Keratinocyte (primary cell): Measurements from ENCODE around the gene RHOT1. TPM values are rescaled to one million over a fixed set of nuclear protein-coding genes. Genes with fewer than 3 reads are reported as not detected.

Experiments used
- DNase-seq: peaks from one replicate; pipeline ENCODE4 v3.0.0-alpha.2; 2011; ENCODE audit warnings: low read depth, missing footprints, low spot score
- FAIRE-seq: peaks from 2 replicates; lab custom pipeline; 2011; peaks lifted over from hg19 to GRCh38; lab: Jason Lieb, UNC
- H2AFZ ChIP-seq: 2 replicates; pipeline ENCODE4 v1.6.0; 2012; ENCODE audit warnings: low read length, control low read depth, inconsistent platforms; ENCODE audit not compliant: control insufficient read depth
- H3K27ac ChIP-seq: 2 replicates; pipeline ENCODE4 v1.5.1; 2011; ENCODE audit warnings: low read length; ENCODE audit not compliant: control insufficient read depth, insufficient read depth
- H3K27me3 ChIP-seq: 3 replicates; pipeline ENCODE4 v1.6.0; 2011; ENCODE audit warnings: low read length; ENCODE audit not compliant: control insufficient read depth, insufficient read depth; ENCODE audit errors: extremely low read depth
- H3K36me3 ChIP-seq, 2 experiments: 2 replicates in 1 of 2; 3 replicates in 1 of 2; pipeline ENCODE4 v1.5.1; 2011; ENCODE audit warnings: low read length in 2 of 2, mild to moderate bottlenecking in 1 of 2; ENCODE audit not compliant: control insufficient read depth in 2 of 2, insufficient read depth in 2 of 2; ENCODE audit errors: extremely low read depth in 1 of 2
- H3K4me1 ChIP-seq: 3 replicates; pipeline ENCODE4 v1.5.1; 2011; ENCODE audit warnings: low read length; ENCODE audit not compliant: control insufficient read depth, insufficient read depth; ENCODE audit errors: extremely low read depth
- H3K4me2 ChIP-seq: 3 replicates; pipeline ENCODE4 v1.6.0; 2011; ENCODE audit warnings: low read depth, low read length; ENCODE audit not compliant: control insufficient read depth, insufficient read depth; ENCODE audit errors: extremely low read depth
- H3K4me3 ChIP-seq, 3 experiments: fragments of 200-600 bp in 1 of 3; sonication (generic) in 1 of 3; 2 replicates in 2 of 3; 3 replicates in 1 of 3; pipeline ENCODE4 v1.5.1; 2011 to 2016; ENCODE audit warnings: low read length in 3 of 3, mild to moderate bottlenecking in 3 of 3, control low read depth in 2 of 3, inconsistent platforms in 1 of 3, low read depth in 1 of 3, mixed read lengths in 1 of 3, mixed run types in 1 of 3, moderate library complexity in 1 of 3; ENCODE audit not compliant: control insufficient read depth in 2 of 3, insufficient read depth in 2 of 3; ENCODE audit errors: extremely low read depth in 1 of 3
- H3K79me2 ChIP-seq: 2 replicates; pipeline ENCODE4 v1.6.0; 2012; ENCODE audit warnings: low read length; ENCODE audit not compliant: control insufficient read depth, insufficient read depth
- H3K9ac ChIP-seq: 3 replicates; pipeline ENCODE4 v1.6.0; 2011; ENCODE audit warnings: low read length; ENCODE audit not compliant: control insufficient read depth, insufficient read depth; ENCODE audit errors: extremely low read depth
- H3K9me1 ChIP-seq: 3 replicates; pipeline ENCODE4 v1.6.0; 2011; ENCODE audit warnings: low read length; ENCODE audit not compliant: control insufficient read depth, insufficient read depth; ENCODE audit errors: extremely low read depth
- H3K9me3 ChIP-seq: 2 replicates; pipeline ENCODE4 v1.5.1; 2012; ENCODE audit warnings: low read depth, low read length; ENCODE audit not compliant: control insufficient read depth
- H4K20me1 ChIP-seq: 3 replicates; pipeline ENCODE4 v1.6.0; 2011; ENCODE audit warnings: low read length; ENCODE audit not compliant: control insufficient read depth, insufficient read depth; ENCODE audit errors: extremely low read depth
- CTCF ChIP-seq, 3 experiments: IDR thresholded peaks in 1 of 3; conservative IDR thresholded peaks in 1 of 3; optimal IDR thresholded peaks in 1 of 3; 2 replicates in 2 of 3; 3 replicates in 1 of 3; pipeline versions ENCODE3 to v1.5.1; 2011; ENCODE audit warnings: low read length in 3 of 3, mild to moderate bottlenecking in 3 of 3, moderate library complexity in 2 of 3, control low read depth in 1 of 3, inconsistent platforms in 1 of 3; ENCODE audit not compliant: insufficient read depth in 2 of 3; ENCODE audit errors: extremely low read depth in 1 of 3
- EZH2 ChIP-seq: IDR thresholded peaks from one replicate; pipeline ENCODE4 v1.6.1; 2012; ENCODE audit warnings: inconsistent platforms, mild to moderate bottlenecking, low read length, moderate library complexity
- dilution Hi-C: fragments of 300-500 bp; cut with MboI; formaldehyde crosslinking; loops from one replicate; pipeline ENCODE4 v1.7.0; 2020; ENCODE audit warnings: low sequenced_read_pairs; ENCODE audit not compliant: extremely low pct_ligation_motif_present
- polyA plus RNA-seq, 5 experiments: library from polyadenylated mRNA; depleted of rRNA in 3 of 5; stranded (reverse) in 3 of 5; stranded (forward) in 1 of 5; unstranded in 1 of 5; fragments of >200 nt; gene quantifications; 1 replicate in 1 of 5; 2 replicates in 3 of 5; 3 replicates in 1 of 5; pipeline versions ENCODE4 v1.2.1 to v1.2.3, GENCODE V29; 2011 to 2012; ENCODE audit warnings: missing spikeins in 2 of 5, low read depth in 1 of 5, low replicate concordance in 1 of 5

Gene RHOT1
- polyA plus RNA-seq, 1 donor (not counting 4 experiments of a cell fraction or from before 2014, with no cell fraction given) = 50.4 TPM

DNA sequence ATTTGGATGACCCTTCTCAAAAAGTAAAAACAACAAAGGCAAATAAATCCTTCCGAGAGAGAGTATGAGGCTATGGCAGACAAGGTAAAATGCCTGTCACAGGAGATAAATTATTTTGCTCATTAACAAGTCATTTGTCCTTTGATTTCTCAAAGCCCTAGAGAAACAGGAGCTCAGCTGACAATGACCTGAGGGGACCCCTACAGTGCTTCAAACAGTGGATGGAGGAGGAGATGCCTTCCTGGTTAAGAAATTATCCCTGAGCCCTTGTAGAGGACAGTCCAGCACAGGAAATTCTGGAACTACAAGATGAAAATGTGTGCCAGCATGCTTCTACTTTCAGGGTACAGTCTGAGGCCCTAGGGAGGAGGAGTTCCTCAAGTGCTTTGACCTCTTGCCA, 99.3 kb downstream of the RHOT1 start:
- Histone ChIP-seq H3K79me2 (no peaks in the 10 kb centered on the region), H3K4me2 (no peak overlapping the region), H3K36me3 (no peaks in the 10 kb centered on the region), H3K9me3 (no peaks in the 10 kb centered on the region), H4K20me1 (no peaks in the 10 kb centered on the region), H2AFZ (no peak overlapping the region), H3K4me1 (no peaks in the 10 kb centered on the region), H3K27me3 (no peaks in the 10 kb centered on the region), H3K4me3 (no peak overlapping the region), H3K9me1 (no peaks in the 10 kb centered on the region), H3K27ac (no peak overlapping the region), H3K9ac (no peak overlapping the region)
- dilution Hi-C loops = no loop called here
- TF ChIP-seq EZH2 (no peak), CTCF (optimal IDR thresholded peaks at IDR 0.05 in 1 of 3, IDR thresholded peaks at IDR 0.05 in 1 of 3, conservative IDR thresholded peaks at IDR 0.05 in 1 of 3; ENCODE audit: extremely low read depth in 1 of 3, insufficient read depth in 2 of 3, low read length in 3 of 3) (no peak)
- FAIRE-seq = no peak
- no peak for DNase-seq

GRCh38 chr17:32249475-32249874, 107.2 kb downstream of the RHOT1 start:
- TF ChIP-seq CTCF (optimal IDR thresholded peaks at IDR 0.05 in 1 of 3, IDR thresholded peaks at IDR 0.05 in 1 of 3, conservative IDR thresholded peaks at IDR 0.05 in 1 of 3; ENCODE audit: extremely low read depth in 1 of 3, insufficient read depth in 2 of 3, low read length in 3 of 3) = no peak
- no peak for TF ChIP-seq EZH2
- H3K27me3 ChIP-seq = no peaks in the 10 kb centered on the region
- H3K9me1 ChIP-seq = no peaks in the 10 kb centered on the region
- no peaks in the 10 kb centered on the region for H3K4me1 ChIP-seq
- no peak overlapping the region for H2AFZ ChIP-seq
- FAIRE-seq (no peak), DNase-seq (no peak)
- H3K27ac ChIP-seq = no peak overlapping the region
- no peaks in the 10 kb centered on the region for H4K20me1 ChIP-seq
- H3K9ac ChIP-seq = no peak overlapping the region
- no peak overlapping the region for H3K4me2 ChIP-seq
- no peaks in the 10 kb centered on the region for H3K9me3 ChIP-seq
- no peak overlapping the region for H3K4me3 ChIP-seq
- H3K79me2 ChIP-seq = no peaks in the 10 kb centered on the region
- no peaks in the 10 kb centered on the region for H3K36me3 ChIP-seq
- dilution Hi-C loops = no loop called here
